Measurements from ENCODE around the gene DSPP.

GRCh38 chr4:87644286-87644685 lies 36.0 kb downstream of the DSPP start:
- TF ChIP-seq CSRNP3 (CRISPR knock-in tag; IDR thresholded peaks at IDR 0.05): no peak
- no peak for TF ChIP-seq CSDC2 (CRISPR knock-in tag; IDR thresholded peaks at IDR 0.05)
- TF ChIP-seq, protein P1, sequence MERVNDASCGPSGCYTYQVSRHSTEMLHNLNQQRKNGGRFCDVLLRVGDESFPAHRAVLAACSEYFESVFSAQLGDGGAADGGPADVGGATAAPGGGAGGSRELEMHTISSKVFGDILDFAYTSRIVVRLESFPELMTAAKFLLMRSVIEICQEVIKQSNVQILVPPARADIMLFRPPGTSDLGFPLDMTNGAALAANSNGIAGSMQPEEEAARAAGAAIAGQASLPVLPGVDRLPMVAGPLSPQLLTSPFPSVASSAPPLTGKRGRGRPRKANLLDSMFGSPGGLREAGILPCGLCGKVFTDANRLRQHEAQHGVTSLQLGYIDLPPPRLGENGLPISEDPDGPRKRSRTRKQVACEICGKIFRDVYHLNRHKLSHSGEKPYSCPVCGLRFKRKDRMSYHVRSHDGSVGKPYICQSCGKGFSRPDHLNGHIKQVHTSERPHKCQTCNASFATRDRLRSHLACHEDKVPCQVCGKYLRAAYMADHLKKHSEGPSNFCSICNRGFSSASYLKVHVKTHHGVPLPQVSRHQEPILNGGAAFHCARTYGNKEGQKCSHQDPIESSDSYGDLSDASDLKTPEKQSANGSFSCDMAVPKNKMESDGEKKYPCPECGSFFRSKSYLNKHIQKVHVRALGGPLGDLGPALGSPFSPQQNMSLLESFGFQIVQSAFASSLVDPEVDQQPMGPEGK (CRISPR knock-in tag; IDR thresholded peaks at IDR 0.05; ENCODE audit: borderline replicate concordance): no peak
- no peak for TF ChIP-seq ZFP30 (CRISPR knock-in tag; IDR thresholded peaks at IDR 0.05)
- no peak for TF ChIP-seq PPARA (CRISPR knock-in tag; IDR thresholded peaks at IDR 0.05; ENCODE audit: borderline replicate concordance)
- TF ChIP-seq ZFP3 (CRISPR knock-in tag; IDR thresholded peaks at IDR 0.05): no peak
- no peak for TF ChIP-seq GLIS3 (CRISPR knock-in tag; IDR thresholded peaks at IDR 0.05)
- TF ChIP-seq ZNF70 (CRISPR knock-in tag; IDR thresholded peaks at IDR 0.05): no peak
- TF ChIP-seq RARB (CRISPR knock-in tag; IDR thresholded peaks at IDR 0.05): no peak

Measured in SK-N-SH treated with all-trans-retinoic acid at 6 μM for 48 hours (cell line).